DMS79 (cell line): ENCODE measurements around the gene GLI2.

ENCODE experiments used
- DNase-seq: peaks from one replicate; lab custom pipeline; 2025; lab: John Stamatoyannopoulos, UW

Gene GLI2

DNA sequence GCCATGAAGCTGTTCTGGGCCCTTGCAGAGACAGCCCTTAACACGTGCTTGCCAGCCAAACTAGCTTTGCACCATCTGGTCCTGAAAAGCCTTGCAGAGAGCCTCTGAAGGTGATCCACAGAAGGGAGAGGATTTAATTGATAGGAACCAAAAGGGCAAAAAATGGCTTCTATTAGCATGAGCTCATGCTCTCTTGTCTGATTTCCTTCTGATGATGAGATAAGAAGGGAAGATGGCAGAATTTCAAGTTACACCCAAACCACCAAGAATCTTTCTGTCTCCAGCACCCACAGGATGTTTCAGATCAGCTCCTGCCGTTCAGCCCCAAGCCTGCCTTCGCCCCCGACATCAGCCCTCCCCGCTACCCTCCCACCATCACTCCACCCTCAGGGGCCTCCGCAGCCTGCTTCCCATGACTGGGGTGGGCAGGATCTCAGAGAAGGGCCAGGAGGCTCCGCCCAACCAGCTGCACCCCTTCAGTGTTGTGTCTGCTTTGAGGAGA is 23.4 kb upstream of the GLI2 start:
- DNase-seq: no peak

DNA sequence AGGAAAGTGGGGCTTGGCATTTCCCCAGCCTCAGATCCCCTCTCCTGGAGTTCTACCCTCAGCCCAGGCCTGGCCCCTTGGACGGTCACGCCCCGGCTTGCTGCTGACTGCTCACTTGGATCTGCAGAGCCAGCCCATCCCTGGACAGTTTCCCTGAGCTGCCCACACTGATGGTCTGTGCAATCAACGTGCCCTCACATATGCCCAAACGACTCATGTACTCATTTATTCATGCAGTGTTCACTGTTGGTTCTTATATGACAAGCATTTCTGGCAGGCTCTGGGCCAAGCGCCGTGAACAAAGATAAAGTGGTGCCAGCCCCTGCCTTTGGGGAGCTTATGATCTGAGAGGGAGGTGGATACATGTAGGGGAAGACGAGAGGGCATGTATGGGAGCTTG is 20.3 kb upstream of the GLI2 start:
- no peak for DNase-seq

DNA sequence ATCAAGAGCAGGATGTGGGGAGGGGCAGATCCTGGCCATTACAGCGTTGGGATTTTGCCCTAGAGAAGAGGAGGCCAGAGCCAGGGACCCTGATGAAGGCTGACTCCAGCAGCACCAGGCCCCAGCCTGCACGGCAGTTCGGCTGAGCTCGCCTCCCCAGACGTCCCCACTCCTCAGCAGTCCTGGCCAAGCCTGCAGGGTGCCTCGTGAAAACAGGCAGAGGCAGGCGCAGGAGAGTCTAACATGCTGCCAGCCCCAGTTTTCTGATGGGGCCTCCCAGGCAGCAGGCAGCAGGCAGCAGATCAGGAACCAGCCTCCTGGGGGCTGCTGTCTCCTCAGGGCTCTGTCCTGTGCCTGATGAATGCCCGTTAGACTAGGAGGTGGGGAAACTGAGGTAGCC is 19.7 kb upstream of the GLI2 start:
- DNase-seq: no peak

DNA sequence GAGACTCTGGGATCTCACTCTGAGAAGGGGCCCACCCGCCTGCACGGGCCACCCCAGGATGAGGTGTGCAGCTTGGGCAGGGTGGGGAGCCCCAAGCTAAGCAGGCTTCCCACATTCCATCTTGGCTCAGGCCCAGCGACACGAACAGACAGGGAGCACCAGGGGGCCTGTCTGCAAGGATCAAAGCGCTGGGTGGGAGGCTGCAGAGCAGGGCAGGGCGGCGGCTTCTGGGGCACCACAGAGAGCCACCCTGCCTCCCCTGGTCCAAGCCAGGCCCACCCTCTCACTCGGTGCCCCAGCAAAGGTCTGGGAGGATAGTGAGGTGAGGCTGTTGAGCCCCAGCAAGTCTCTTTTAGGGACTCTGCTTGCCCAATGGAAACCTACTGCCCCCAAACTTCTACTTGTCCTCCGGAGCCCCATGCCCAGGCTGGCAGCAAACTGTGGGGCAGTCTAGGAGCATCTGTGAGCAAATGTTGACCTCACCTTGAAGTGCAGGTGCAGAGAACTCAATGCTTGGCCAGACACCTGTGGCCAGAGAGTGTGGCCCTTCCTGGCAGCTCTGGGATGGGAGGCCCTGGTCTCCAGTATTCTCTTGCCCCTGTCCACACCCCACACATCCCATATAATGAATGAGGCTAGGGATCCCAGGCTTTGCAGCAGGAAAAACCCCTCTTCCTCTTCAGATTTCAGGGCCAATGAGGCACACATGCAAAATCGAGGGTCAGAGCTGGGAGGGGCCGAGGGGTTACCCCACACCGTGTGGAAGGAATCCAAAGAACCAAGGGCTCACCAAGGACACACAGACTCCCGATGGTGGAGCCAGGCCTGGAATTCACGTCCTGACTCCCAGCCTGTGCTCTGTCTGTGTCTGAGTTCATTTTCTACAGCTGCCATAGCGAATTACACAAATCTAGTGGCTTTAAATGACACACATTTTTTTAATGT is 18.8 kb upstream of the GLI2 start:
- DNase-seq: no peak

DNA sequence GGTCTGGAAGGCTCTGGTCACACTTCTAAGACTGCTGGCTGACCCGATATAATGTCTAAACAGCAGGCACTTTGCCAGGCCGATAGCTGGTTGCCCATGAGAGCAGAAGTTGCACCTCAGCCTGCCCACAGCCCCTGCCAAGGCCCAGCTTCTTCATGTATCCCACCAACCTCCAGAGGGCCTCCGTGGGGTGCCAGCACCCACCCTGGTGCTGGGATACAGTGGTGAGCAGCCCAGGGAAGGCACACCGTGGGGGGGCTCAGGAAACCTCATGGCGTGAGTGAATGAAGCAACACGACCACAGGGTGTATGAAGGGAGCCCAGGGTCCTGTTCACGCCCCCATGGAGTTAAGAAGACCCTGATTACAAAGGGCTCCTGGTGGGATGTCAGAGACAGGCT is 16.2 kb upstream of the GLI2 start:
- no peak for DNase-seq

DNA sequence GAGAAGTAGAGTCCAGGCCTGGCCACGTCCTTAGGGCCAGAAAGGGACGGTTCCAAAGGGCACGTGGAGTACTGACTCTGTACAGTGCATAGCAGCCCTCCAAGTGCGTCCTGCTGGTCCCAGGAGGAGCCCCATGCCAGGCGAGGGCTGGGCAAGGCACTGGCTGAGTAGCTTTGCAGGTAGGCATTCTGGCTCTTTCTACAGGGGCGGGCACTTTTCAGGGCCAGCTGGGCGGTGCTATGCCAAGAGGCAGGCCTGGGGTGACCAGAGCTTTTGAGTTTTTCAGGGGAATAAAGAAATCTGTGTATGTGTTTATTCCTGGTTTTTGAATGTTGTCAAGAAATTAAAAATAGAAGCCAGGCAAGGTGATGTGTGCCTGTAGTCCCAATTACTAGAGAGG is 15.4 kb upstream of the GLI2 start:
- no peak for DNase-seq

DNA sequence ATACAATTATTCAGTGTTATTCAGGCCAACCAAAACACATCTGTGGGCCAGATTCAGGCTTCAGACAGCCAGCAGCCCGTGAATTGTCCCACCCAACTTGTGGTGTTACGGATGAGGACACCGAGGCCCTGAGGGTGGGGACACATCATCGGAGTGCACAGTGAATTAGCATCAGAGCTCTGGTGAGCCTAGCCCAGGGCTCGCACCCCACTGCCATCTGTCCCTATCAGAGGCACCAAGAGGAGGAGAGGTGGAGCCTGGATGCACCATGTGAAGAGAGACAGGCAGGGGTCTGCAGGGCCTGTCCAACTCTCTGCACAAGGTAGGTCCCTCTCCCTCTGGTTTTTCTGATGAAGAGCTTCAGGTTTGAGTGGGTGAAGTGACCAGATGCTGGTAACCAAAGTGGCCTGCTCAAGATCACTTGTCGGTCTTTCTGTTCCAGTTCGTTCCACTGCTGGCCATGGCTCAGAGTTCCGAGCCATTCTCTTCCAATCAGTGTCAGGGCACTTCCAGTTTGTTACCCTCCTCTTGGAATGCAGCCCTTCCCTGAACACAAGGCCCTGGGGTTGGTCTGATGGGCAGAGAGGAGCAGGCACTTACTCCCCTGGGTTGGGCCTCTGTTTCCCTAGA is 14.8 kb upstream of the GLI2 start:
- DNase-seq: no peak

DNA sequence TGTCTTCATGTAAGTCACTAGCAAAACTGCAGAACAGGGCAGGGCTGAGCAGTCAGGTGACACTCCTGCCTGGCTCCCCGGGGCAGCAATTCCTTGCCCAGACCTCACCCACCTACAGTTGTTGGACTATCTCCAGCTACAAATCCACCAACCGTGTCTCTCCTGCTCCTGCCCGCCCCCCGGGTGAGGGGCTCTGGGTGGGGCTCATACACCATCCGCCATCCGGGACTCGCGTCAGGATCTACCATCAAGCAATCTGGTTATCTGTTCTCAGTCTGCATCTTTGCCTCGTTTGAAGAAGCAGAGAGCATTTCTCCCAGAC is 13.5 kb upstream of the GLI2 start:
- no peak for DNase-seq

DNA sequence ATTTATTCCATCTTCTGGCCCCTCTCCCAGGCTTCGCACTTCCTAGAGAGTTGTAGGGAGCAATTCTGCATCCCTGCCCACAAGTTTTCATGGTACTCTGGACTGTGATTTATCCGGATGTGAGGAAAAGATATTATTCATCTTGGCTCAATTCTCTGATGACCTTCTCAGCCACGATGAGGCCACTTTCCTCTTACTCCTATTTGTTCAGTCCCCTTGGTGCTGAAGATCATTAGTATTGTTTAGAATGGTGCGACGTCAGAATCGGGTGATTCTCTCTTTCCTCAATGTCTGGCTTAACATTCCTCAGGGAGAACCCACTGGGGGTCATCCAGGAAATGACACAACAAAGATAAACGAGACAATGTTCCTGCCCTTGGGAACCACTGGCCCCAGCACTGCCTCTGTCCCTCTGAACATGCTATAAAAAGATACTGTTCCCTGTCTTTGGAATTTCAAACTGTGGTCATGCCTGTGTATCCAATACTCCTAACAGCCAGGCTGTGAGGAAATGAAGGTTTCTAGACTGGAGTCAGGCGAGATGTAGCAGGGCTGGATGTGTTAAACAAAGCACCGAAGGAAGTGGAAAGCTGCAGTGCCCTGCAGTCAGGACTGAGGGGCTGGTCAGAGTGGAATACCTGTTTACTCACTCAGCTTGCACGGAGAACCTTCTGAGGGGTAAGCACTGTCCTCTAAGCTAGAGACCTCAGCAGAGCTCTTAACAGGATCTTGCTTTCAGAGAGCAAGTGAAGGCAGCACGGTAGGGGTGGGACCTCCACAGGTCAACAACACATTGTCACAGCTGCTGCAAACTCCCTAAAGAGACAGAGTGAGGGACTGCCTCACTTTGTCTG is 12.9 kb upstream of the GLI2 start:
- DNase-seq: no peak

DNA sequence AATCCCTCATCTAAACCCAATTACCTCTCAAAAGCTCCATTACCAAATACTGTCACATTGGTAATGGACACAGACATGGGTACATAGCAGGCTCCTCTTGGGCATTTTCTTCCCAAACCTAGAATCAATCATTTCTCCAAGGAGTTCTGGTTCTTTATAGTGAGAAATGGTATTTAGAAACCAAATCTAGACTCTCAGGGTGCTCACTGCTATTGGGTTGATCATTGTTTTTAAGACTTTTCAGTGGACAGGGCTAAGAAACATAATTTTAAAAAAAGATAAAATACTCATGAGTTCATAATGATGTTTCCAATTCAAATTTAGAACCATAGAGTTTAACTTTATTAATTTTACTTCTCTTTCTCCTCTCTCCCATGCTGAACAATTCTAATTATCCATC is 9.4 kb upstream of the GLI2 start:
- DNase-seq: no peak

DNA sequence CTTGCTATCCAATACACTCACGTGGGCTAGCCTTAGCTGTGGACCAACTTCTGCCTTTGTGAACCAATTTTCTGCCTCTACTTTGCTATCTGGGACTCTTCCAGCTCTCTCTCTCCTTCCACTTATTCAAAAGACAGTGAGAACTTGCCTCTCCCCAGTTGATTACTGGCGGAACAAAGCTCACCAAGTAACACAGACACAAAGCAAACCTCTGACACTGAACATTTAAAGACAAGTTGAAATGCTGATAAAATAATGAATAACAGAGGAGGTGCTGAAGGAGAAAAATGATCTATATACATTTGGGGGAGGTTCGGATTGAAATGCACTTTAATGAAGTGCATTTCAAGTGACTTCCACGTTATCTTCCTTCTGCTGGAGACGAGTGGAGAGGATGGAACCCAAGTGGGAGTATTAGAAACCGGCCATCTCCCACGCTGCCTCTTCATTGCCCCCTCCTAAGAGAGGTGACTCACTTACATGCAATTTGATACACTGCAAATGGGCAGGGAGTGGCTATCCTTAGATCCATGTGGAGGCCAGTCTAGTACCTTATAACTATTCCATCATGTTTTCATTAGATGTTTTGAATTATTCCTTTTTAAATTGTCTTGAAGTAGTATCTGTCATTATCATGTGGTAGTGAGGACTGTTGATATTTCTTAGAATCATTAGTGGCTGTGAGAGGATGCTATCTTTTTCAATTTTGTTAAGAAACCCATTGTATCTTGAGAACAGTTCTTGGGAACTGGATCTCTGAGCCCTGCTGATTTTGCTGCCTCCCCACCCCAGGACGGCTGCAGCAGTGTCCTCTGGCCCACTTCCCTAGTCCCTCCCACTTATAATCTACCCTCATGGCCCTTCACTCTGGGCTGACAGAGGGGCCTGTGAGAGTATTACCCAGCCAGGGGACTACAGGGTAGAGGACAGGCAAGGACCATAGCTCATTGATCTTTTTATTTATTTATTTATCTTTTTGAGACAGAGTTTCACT is 6.0 kb upstream of the GLI2 start:
- no peak for DNase-seq

DNA sequence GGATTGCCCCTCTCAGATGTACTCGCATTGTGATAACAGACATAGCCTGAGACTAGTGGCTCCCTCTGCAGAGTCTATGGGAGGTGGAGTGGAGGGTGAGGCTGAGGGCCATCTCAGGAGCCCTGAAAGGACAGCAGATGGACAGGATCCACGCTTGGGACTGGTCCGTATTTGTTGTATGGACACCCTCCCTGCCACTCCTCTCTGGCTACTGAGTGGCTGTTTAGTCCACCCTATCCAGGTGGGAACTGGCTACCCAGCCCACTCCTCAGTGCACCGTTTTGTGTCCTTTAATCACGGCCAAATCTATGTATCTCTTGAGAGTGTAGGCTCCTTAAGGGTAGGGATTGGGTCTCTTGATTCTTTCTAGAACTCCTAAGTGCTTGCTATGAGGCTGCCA is 4.5 kb upstream of the GLI2 start:
- DNase-seq: no peak

DNA sequence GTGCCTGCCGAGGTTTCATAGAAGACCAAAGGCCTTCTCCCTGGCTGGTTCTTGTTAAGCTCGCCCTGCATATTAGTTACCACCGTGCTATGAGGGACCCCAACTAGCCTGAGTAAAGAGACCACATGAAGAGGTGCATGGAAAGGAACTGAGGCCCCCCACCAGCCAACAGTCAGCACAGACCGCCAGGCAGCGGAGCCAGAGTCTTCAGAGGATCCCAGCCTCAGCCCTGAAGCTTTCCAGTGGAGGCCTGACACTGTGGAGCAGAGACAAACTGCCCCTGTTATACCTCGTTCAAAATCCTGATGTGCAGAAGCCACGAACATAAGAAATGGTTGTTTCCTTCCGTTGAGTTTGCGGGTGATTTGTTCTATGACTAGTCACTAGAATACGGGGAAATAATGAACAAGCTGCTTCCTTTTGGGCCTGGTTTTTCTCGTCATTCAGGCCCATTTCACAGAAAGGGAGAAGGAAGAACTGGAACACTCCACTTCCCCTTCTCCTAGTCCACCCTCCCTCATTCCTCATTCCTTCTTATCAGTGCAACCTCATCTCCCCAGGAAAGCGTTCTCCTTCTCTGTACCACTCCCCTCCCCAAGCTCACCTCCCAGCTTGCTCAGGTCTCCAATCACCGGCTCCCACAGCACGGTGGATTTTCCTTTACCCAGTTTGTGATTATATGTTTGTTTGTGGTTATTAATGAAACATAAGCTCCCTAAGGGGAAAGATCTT is 3.0 kb upstream of the GLI2 start:
- DNase-seq: no peak

DNA sequence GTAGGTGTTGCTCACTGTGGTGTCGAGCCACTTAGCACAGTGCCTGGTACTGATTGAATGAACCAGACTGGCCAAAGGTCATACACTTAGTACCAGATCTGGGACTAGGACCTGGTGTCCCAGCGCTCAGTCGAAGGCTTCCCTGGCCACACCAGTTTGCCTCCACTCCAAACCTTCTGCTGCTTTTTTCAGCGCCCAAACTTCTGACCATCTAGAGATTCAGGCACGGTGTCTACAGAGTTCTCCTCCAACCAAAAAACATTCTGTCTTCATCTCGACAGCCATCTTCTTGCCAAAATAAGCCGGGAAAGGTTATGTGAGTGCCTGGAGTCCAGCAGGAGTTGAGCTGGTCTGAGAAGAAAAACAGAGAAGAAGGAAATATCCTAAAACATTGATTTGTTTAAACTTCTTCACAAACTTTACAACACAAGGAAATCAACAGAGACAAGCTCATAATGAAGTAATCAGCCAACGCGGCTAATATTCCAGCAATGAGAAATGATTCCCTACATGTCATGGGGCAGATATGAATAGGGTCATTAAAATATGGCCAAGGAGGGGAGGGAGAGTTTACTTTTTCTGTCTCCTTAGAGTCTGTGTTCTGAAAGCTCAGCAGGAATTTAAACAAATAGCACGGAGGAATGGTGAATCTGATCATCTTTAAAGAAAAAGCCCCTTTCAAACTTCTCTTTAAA is 2.3 kb upstream of the GLI2 start:
- DNase-seq: no peak

DNA sequence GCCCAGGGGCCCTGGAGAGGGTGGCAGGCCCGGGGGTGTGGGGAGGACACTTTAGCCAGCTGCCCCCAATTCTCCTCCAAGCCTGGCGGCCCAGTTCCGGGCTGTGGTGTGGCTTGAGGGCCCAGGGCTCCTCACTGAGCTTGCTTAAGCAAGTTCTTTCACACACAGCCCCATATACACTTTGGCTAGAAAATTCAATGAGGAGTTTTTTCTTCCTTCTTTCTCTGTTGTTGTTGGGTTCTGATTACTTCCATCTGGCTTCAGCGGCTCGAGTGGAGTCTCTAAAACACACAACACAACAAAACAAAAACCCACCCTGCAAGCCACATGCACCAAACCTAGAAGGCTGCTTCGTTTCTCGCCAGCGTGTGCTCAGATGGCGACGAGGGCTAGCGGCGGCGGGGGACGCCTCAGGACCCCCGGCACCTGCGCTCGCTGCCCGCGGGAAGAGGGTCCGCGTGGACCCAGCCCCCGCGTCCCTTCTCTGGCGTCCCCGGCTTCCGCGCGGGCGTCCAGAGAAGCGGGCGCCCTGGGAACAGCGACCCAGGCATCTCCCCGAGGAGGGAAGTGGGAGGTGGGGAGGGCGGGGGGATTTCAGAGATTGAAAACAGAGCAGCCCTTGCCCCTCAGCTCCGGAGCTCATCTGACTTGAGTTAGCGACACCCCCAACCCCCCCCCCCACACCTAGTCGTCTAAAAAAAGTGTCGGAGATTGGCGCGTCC is 577 bp upstream of the GLI2 start:
- DNase-seq: no peak

DNA sequence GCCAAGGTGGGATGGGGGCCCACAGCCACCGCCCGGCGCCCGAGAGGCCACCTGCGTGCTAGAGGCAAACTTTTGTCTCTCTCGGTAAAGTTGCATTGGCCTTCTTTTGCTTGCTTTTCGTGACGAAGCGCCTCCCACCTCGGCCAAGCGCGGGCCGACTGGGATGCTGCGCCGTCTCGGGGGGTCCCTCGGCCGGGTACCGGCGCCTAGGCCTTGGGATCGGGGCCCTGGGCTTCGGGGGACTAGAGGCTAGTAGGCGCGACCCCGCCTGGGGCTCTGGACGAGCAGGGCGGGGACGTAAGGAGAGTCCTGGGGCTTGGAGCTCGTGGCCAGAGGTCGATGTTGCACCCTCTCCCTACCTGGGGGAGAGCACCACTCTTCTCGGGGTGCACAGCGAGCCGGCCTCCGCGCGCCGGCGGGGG is 545 bp downstream of the GLI2 start:
- DNase-seq: no peak

DNA sequence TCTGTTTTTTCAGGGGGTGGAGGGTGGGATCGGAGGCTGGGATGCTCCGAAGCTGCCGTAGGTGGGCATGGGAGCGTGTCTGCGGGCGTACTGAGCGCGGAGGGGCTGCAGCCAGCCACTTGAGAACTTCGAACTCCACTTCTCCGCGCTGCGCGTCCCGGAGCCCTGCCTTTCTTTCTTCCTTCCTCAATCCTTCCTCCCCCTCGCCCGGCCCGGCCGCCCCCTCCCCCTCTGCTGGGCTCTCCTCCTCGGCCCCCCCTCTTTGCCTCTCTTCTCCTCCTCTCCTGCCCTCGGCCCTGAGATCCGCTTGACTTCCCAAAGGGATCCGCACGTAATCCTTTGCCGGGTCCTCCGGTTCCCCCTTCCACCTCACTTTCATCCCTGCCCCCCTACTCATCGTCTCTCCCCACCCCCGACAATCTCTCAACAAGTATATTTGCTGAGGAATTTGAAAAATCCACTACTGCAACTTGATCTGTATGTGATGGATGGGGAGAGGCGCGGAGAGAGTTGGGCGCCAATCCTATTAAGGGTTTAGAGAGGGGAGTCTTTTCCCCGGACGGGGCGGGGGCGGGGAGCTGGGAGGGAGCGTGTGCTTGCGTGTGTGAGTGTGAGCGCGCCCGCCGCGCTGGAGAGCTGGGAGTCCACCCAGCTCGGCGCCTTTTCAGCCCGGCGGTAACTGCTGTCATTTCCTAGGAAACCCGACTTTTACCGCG is 1.1 kb downstream of the GLI2 start:
- peak; percentile 21 for DNase-seq

DNA sequence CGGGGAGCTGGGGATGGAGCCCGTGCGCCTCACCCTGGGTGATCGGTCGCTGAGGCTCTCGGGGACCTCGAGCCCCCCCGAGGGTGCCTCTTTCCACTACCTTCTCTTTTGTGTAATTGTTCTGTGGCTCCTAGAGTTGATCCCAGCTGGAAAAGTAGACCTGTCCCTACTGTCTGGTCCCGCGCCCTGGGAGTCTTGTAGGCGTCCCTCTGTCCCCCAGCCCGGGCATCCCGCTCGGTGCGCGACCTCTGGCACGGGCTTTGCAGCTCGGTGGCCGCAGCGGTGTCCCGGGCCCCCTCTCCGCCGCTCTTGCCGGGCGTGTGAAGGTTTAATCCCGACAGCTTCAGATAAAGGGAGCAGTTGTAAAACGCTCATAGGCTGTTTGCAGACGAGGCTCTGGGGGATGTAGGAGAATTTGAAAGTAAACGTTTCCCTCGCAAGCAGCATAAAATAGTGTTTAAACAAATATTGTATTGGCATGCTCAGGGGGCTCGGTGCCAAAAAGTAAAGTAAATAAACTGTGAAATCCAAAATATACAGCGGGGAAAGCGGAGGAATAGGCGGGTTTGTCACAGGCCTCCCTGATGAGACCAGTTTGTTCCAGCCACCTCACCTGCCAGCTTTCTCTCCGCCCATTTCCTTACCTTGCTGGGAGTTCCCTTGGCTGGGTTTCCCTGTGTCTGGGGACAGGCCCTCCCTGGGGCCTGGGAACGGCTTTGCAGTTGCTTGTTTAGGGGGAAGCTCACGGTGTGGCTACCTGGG is 1.9 kb downstream of the GLI2 start:
- DNase-seq: peak; percentile 72
